ENCODE data around the gene ITGAD.
"Not testable (repeated sequence)": the region's sequence is repeated elsewhere in the genome, so short reads cannot be mapped to it uniquely, and the experiment has no call there.

Gene ITGAD

DNA sequence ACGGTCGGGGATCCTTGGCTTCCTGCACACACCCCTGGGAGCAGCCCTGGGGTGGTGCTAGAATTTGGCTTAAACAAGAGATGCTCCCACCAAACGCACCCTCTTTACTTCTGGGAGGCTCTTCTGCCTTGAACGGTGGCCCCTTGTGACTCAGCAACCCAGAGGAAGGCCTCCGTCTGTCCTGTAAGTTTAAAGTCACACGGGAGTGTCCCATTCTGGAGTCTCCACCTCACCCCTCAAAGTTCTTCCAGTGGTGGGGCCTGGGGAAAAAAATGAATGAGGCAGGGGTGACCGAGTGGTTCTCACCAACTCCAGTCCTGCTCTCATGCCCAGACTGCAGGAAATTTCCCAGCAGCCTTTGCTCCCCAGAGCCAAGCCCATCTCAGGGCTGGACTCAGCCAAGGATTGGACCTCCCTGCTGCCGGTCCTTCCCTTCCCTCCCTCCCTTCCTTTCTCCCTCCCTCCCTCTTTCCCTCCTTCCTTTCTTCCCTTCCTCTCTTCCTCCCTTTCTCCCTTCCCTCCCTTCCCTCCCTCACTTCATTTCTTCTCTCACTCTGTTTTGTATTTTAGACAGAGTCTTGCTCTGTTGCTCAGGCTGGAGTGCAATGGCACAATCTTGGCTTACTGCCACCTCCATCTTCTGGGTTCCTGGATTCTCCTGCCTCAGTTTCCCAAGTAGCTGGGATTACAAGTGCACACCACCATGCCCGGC, 11.4 kb downstream of the ITGAD start:
- DNase-seq = no peak

DNA sequence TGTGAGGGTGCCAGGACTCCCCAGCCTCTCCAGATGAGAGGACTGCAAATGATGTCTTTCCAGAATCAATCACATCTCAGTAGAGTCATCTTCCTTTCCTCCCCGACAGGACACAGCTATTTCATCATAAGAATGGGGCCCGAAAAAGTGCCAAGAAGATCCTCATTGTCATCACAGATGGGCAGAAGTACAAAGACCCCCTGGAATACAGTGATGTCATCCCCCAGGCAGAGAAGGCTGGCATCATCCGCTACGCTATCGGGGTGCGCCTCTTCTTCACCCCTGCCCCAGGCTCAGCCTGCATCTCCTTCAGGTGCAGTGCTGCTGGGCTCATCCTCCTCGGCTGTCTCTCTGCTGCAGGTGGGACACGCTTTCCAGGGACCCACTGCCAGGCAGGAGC, 14.3 kb downstream of the ITGAD start:
- no peak for DNase-seq

DNA sequence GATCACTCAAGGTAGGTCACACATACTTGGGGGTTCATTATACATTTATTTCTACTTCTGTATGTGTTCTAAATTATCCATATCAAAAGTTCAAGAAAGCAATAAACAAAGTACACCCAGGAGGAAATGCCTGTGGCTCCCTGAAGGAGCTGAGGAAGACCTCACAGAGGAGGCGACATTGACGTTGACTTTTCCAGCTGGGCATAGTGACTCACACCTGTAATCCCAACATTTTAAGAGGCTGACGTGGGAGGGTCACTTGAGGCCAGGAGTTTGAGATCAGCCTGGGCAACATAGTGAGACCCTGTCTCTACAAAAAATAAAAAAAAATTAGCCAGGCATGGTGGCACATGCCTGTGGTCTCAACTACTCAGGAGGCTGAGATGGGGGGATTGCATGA, 16.3 kb downstream of the ITGAD start:
- no peak for DNase-seq

DNA sequence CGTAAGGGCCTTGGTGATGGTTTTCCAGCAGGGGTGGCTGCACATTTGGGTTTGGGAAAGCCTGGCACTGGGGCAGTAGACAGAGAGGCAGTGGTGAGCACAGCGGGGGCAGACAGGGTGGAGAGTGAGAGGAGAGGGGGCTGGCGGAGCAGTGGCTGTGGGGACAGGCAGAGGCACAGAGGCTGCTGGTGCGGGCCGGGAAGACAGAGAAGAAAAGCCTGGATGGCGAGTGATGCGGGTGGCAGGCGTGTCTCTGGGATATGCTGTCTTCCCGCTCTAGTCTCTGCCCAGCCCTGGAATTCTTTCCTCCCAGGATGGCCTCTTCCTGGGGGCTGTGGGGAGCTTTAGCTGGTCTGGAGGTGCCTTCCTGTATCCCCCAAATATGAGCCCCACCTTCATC, 16.9 kb downstream of the ITGAD start:
- no peak for DNase-seq

DNA sequence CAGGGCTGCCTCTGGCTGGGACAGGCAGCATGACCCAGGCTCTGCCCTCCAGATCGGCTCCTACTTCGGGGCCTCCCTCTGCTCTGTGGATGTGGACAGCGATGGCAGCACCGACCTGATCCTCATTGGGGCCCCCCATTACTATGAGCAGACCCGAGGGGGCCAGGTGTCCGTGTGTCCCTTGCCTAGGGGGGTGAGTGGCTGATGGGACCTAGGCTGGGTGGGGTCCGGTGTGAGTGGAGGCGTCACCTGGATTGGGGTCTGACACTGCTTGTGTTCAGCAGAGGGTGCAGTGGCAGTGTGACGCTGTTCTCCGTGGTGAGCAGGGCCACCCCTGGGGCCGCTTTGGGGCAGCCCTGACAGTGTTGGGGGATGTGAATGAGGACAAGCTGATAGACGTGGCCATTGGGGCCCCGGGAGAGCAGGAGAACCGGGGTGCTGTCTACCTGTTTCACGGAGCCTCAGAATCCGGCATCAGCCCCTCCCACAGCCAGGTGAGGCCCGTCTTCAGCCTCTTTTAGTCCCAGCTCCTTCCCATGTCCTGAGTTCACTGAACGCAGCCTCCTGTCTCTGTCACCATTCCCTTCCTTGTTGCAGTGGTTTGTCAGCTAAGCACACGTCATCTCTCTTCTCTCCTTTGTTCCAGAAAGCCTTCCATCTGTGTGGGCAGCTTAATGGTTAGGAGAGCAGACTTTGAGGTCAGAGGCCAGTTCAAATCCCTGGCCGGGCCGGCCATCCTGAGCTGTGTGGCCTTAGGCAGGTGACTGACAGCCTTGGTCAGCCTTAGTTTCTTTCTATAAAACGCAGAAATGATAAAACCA, 18.1 kb downstream of the ITGAD start:
- no peak for DNase-seq

DNA sequence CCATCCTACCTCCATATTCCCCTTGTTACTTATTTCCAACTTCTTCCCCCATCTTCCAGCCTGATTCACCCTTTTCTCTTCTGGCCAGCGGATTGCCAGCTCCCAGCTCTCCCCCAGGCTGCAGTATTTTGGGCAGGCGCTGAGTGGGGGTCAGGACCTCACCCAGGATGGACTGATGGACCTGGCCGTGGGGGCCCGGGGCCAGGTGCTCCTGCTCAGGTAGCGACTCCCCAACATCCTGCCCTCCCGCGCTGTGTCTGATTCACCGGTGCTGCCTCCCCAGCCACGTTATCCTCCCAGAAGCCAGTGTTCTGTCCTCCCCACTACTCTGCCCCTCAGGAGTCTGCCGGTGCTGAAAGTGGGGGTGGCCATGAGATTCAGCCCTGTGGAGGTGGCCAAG, 19.6 kb downstream of the ITGAD start:
- DNase-seq = no peak

DNA sequence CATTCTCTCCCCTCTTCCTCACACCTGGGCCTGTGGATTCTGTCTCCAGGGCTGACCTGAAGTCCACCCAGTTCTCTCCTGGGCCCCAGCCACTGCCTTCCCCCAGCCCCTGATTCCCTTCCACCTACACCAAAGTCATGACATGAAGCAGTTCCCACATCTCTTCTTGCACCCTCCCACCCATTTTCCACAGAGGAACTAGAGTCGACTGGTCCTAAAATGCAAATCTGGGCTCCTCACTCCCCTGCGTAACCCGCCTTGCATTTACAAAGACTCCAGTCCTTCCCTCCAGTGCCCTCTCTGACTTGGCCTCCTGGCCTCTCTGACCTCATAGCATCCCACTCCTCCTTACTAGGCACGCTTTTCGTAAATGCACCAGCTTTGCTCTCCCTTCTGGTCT, 20.2 kb downstream of the ITGAD start:
- DNase-seq = no peak

DNA sequence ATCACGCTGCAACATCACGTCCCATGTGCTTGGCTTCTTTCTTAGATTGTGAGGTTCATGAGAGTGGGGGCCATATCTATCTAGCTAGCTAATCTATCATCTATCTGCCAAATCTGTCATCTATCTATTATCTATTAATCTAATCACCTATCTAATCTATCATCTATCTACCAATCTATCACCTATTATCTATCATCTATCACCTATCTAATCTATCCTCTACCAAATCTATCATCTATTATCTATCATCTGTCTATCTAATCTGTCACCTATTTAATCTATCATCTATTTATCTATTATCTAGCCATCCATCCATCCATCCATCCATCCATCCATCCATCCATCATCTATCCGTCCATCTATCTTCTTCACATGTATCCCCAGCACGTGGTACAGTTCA, 20.8 kb downstream of the ITGAD start:
- DNase-seq = no peak

DNA sequence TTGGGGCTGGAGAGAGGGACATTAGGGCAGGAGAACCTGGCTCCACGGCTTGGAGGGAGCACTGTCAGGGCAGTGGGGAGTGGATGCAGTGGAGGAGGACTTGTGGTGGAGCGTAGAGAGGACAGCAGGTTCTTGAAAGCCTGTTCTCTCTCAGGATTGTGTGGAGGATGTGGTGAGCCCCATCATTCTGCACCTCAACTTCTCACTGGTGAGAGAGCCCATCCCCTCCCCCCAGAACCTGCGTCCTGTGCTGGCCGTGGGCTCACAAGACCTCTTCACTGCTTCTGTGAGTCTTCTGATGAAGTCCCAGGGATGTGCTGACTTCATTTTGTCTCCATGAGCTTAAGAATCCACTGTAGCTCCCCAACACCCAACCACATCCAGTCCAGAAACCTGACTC, 21.6 kb downstream of the ITGAD start:
- DNase-seq = no peak

DNA sequence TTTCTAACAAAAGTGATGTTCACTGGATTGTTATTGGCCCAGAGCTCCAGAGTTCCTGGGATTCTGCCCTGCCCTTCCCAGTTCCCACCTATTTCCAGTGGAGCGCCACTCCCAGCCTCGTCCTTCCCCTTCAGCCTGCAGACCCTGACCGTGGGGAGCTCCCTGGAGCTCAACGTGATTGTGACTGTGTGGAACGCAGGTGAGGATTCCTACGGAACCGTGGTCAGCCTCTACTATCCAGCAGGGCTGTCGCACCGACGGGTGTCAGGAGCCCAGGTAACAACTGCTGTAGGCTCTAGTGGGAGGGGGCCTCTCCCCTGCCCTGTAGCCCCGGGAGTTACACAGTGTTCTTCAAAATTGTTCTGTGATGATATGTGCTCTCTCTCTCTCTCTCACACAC, 23.2 kb downstream of the ITGAD start:
- no peak for DNase-seq

DNA sequence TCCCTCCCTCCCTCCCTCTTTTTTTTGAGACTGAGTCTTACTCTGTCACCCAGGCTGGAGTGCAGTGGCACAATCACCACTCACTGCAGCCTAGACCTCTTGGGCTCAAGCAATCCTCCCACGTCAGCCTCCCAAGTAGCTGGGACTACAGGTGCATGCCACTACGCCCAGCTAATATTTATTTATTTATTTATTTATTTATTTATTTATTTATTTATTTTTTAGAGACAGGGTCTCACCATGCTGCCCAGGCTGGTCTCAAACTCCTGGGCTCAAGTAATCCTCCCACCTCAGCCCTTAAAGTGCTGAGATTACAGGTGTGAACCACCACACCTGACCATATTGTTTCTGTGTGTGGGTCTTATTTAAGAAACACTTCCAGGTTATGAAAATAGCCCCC, 23.9 kb downstream of the ITGAD start:
- not testable (repeated sequence) for DNase-seq

DNA sequence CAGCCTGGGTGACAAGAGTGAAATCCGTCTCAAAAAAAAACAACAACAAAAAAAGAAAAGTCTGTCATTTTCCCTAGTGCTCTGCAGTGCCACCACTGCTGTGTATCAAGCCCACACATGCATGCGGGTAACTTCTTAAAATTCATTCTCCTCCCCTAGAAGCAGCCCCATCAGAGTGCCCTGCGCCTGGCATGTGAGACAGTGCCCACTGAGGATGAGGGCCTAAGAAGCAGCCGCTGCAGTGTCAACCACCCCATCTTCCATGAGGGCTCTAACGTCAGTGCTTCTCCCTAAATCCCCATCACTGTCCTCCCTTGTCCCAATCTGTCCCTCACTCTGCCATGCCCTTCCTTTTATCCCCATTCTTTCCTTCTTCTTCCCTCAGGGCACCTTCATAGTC, 24.8 kb downstream of the ITGAD start:
- DNase-seq = no peak

DNA sequence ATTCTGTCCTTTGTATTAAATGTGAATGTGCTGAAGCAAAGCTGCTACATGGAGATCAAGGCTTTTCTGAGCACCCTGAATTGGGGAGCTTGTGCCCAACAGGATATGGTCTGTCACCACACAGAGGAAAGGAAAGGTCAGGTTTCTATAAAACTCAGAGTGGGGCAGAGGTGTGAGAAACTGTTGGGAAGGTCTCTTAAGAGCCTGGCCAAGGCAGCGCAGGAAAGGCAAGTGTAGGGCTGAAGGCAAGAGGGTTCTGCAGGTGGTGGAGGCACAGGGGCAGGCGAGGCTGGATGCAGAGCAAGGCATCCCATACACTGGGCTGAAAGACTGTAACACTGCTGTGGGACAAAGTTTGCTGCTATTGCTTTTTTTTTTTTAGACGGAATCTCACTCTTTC, 26.9 kb downstream of the ITGAD start:
- DNase-seq = peak; percentile 37

DNA sequence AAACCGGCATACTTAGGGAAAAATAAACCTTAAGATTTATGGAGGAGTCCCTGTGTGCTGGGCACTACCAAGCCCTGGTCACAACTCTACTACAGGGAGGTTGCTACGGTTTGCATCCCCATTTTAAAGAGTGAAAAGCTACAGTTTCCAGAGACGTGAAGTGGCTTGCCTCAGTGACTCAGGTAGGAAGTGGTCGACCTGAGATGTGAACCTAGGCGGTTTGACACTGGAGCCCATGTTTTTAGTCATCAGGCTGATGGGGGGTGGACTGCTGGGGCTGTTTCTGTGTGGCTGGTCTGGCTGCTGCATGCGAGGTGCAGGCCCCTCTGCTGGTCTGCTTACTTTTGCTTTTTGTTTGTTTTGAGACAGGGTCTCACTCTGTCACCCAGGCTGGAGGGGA, 28.5 kb downstream of the ITGAD start:
- peak; percentile 77 for DNase-seq

DNA sequence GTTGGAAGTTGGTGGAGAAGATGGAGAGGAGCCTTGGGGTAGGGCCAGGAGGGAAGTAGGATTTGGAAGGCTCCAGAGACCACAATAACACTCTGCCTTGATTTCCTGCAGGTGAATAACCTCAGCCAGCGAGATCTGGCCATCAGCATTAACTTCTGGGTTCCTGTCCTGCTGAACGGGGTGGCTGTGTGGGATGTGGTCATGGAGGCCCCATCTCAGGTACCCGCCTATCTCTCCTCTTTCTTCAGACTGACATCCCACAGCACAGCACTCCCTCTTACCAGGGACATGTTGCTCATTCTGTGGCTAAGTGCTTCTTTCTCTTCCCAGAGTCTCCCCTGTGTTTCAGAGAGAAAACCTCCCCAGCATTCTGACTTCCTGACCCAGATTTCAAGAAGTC, 30.1 kb downstream of the ITGAD start:
- no peak for DNase-seq

DNA sequence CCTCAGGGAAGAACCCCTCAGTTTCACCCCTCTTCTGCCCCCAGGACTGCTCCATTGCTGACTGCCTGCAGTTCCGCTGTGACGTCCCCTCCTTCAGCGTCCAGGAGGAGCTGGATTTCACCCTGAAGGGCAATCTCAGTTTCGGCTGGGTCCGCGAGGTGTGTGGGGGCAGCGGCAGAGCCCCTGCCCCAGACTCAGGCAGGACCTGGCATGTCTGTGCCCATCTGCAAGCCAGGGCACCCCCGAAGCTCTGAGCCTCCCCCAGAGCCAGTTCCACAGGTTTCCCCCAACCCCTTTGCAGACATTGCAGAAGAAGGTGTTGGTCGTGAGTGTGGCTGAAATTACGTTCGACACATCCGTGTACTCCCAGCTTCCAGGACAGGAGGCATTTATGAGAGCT, 30.7 kb downstream of the ITGAD start:
- DNase-seq = no peak

DNA sequence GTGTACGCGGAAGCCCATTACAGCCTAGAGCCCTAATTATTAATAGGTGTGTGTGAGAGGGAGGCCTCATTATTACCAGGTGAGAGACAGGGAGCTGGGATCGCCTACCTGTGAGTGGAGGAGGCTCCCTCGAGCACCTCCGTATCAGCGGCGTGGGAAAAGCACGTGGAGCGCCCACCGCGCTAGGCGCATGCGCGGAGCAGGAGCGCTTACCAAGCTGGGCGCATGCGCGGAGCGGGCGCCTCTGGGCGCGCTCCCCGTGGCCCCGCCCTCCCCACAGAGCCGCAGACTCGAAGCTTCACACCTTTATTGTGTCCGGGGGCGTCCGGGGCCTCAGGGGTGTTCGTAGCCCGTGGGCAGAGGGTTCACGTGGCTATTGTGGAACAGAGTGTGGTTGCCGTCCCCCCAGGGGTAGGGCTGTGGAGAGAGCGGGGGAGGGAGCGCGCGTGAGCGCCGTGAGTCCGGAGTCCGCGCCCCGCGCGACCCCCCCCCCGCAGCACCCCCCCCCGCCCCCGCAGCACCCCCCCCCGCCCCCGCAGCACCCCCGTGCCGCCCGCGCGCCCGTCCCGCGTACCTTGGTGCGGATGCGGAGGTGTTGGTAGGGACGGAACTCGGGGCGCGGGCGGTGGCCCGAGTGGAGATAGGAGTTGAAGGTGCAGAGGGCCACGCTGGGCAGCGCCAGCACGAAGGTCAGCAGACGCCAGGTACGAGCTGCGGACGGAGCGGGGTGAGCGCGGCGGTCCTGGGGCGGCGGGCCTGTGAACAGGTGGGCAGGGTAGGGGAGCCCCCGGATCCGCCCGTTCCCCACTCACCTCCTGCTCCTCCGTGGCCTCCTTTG, 34.5 kb downstream of the ITGAD start:
- DNase-seq = peak; percentile 78

DNA sequence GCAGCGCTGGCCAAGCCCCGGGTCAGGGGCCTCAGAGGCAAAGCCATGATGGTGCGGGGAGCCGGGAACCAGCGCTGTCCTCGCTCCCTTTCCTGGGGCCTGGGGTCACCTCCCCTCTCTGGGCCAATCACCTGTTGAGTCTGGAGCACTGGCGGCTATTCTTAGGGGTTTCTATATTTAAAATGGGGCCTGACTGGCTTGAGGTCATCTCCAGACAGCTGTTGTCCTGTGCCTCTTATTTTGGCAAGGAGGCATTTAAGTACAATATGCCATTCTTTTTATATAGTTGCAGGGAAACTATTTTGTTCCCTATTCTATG, 35.1 kb downstream of the ITGAD start, which contains the start of gene COX6A2:
COX6A2 (minus strand) TSS at position 82 of the 319 bp plus-strand sequence; CDS start at position 47, 35 bp downstream.
- DNase-seq = no peak

DNA sequence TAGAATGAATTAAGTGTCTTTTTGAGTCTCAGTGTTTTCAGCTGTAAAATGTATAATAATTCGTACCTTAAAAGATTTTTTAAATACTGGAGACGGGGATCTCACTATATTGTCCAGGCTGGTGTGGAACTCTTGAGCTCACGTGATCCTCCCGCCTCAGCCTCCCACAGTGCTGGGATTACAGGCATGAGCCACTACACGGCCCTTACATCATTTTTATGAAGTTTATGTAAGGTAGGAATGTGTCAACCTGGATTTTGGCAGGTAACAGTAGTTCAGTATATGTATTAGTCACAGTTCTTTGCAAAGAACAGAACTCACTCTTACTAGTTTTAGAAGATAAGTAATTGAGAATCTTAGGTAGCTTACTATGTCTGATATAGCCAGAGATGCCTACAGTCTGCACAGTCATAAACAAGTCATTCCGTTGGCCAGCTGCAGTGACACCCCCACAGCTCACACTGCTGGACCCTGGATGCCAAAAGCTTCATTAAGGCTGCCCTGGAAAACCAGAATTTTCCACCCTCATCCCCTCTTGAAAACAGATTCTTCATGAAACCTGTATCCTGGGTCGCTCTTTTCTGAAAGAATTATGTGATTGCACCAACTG, 35.6 kb downstream of the ITGAD start:
- no peak for DNase-seq

DNA sequence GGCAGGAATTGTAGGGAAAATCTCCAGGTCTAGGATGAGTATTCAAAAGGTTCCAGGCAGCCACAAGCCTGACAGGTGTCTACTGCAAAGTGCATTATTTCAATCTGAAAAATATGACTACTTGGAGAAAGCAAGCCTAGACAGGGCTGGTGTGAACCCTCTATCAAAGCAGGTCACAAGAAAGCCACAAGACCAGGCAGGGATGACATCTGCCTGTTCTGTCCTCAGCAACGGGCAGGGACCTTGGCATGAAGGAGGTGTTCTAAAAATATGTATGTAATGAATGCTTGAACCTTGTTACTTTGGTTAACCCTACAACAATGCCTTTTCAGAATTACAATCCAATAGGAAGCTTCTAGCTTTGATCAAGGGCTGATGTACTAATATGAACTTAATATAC, 36.2 kb downstream of the ITGAD start:
- DNase-seq = no peak

DNA sequence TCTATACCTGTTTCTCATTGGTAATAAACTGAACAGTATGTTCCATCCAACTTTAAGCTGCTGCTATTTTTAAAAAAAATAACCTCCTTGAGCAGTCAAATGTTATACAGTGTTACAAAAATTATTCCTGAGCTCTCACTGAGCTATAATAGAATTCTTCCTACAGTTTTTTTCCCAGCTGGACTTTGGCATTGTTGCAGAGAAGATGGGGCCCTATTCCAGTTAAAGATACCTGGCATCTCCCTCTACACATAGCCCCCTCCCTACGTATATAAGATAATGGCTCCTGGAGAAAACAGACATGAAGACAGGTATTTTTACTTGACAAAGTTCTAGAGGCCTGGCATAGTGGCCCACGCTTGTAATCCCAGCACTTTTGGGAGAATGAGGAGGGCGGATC, 36.7 kb downstream of the ITGAD start:
- no peak for DNase-seq

DNA sequence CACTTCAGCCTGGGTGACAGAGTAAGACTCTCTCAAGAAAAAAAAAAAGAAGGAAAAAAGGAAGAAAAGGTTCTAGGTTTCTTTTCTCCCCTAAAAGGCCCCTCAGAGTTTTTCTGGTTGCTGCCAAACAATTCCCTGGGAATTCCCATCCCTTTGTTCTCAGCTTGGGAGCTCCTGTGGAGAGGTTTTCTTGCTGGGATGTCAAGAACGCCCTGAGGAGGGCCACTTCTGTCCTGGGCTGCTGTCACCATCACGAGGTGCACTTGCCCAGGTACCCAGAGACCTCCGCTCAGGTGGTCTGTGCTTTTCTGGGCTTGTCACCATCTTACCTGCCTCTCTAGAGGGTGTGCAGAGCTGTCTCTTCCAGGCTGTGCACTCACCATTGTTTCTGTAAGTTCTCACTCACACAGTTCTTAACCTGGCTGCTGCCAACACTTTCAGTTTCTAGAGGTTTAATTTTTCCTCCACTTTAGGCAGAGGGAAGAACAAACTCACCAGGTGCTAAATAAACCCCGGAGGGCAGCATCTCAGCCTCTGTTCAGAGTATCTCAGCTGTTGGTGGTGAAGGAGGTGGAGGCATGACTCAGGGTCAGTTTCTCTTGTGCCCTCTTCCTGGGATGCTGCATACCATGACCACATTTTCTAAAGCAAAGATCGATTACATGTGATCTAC, 37.4 kb downstream of the ITGAD start:
- no peak for DNase-seq

Data from stimulated activated CD8-positive, alpha-beta memory T cell treated with anti-CD3 and anti-CD28 coated beads, Interleukin-4, amount 100 ng/mL, for 48 hours (primary cell).